HT-29 (cell line): ENCODE data around the gene DNAI1. TPM values are rescaled to one million over a fixed set of nuclear protein-coding genes. Genes with fewer than 3 reads are reported as not detected.

Source experiments
- DNase-seq: peaks from one replicate; pipeline ENCODE4 v3.0.0-alpha.2; 2015; ENCODE audit warnings: low spot score
- total RNA-seq: library from RNA; depleted of rRNA; stranded (reverse); fragments of >200 nt; shearing (Covaris generic); gene quantifications from 2 replicates; pipeline ENCODE4 v1.2.3, GENCODE V29; 2014

DNAI1 gene
- total RNA-seq, 1 experiment from 2014 or later: not detected

DNA sequence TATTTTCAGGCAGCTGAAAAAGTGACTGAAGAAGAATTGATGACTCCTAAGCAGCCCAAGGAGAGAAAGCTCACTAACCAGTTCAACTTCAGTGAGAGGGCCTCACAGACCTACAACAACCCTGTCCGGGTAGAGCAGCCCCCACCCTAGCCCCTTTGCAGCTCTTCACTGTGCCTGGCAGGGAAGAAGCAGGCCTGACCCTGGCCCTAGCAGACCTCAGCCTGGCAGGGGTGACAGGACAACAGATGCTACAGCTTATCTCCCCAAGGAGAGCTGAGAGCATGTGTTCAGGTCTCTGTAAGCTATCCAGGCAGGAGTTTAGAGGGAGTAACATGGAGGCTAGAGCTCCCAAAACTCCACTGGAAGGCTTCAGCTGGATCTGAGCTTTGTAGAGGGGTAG is 31.8 kb downstream of the DNAI1 start:
- no peak for DNase-seq

DNA sequence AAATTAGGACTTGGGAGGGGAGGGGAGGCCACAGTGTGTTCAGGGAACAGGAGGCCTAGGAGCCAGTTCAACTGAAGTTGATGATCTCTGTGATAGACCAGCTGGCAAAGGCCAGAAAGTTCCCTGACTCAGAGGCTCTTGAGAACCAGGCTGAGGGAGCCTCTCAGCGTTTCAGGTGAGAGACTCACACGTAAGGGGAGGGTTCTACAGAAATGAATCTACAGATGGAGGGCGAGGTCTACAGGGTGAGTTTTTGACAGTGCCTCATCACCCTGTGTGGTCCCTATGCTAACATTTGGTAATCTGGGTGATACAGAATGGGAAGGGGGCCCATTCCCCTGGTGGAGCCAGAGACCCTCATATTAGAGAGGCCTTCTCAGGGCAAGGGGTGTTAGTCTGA is 32.2 kb downstream of the DNAI1 start:
- no peak for DNase-seq

DNA sequence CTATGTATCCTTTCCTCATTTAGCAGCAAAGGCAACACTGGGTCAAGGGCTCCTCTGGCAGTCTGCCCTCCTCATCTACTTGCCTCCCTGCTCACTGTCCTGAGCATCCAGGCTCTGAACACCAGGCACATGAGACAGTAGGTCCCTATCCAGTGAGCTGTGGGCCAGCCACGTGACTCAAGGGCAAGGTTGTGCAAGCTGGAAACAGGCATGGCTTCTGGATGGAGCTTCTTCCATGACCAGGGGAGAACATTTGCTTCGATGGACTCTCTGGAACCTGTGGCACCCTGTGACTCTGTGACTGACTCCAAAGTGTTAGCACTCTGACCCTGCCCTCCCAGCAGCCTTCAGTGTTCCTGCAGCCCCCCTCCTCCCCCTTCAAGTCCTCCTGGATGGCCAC is 33.0 kb downstream of the DNAI1 start:
- DNase-seq: no peak

DNA sequence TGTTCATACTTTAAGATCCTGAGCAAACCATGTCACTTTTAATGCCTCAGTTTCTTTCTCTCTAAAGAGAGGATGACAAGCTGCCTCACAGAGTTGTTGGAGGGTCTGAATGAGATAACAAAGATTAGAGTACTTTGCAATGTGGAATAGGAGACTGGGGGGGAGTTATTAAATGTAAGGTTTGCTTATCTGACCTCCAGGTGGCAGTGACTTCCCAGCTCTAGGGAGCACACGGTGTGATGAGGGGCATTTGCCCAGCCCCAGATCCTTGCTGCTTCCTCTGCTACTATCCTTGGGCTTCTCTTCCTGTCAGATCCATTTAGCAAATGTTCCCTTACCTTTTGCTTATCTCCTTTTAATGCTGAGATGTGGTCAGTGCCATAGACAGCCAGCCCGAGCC is 33.4 kb downstream of the DNAI1 start:
- peak; percentile 29 for DNase-seq

DNA sequence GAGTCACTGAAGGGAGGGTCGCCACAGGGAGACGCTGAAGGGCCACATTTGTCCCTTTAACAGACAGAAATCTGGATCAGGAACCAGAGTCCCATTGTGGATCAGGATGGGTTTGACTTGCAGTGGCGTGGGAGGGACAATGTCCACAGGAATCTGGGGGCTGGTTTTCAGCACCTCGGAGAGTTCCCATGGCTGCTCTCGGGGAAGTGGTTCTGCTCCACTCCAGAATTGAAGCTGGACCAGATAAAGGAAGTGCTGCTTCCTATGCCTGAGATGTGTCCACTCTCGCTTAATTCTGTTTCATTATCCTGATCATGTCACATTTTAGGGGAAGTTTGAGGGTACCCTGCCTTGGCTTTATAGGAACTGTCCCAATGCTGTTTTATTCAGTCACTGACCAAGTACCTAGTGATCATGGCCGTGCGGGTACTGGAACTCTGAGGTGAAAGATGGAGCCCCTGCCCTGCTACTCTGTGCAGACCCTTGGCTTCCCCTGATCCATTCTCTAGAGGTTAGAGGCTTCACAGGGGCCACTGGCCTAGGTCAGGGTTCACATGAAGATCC is 35.4 kb downstream of the DNAI1 start:
- peak; percentile 53 for DNase-seq

DNA sequence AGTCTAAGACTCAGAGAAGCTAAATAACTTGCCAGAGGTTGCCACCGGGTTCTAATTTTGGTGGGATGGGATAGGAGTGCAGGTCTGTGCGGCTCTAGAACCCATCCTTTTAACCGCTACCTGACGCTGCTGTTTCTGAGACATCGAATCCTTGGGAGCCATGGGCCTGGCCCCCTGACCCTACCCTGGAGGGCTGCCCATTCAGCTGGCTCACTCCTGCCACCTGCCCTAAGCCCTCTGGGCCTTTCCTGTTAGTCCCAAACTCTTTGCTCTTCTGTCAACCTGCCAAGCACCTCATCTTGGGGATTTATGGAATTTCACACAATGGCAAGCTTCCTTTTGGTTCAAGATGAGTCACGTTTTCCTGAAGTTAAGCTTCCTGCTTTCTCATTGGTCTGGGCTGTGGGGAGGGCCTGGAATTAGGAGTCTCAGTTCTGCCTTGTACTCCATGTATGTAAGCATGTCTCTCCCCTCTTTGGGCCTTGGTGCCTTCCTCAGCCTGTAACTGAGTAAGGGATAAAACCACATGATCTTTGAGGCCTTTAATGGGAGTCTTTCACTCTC is 37.6 kb downstream of the DNAI1 start:
- DNase-seq: no peak

DNA sequence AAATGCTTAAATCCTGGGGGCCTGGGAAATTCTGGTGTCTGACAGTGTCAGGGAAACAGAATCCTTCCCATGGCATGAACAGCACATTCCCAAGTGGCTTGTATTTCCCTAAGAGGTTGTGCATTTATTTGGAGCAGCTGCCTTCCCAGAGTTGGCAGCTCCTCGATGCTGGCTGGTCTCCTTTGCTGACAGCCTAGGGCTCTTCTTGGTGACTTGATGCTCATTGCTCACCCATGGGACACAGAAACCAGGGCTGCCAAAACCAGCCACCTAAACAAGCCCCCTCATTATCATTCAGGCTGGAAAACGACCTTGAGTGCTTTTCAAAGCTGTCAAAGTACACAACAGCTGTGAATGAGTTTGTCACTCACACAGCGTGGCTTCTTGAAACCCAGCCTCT is 39.9 kb downstream of the DNAI1 start:
- DNase-seq: no peak

DNA sequence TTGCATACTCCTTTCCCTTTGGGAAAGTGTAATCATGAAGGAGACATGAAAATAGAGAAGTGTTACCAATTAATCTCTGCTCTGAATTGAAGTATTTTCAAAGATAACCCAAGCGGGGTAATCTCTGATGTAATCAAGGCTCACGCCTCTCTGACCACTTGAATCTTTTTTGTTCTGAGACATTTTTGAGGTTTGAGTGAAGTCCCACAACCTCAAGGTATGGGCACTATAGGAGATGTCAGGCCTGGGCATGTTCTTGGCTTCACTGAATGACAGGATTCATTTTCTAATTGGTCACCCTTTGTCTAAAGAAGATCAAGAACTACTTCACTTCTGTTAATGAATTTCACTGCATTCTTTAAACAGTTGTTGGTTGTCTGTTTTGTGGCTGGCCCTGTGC is 40.5 kb downstream of the DNAI1 start:
- no peak for DNase-seq

DNA sequence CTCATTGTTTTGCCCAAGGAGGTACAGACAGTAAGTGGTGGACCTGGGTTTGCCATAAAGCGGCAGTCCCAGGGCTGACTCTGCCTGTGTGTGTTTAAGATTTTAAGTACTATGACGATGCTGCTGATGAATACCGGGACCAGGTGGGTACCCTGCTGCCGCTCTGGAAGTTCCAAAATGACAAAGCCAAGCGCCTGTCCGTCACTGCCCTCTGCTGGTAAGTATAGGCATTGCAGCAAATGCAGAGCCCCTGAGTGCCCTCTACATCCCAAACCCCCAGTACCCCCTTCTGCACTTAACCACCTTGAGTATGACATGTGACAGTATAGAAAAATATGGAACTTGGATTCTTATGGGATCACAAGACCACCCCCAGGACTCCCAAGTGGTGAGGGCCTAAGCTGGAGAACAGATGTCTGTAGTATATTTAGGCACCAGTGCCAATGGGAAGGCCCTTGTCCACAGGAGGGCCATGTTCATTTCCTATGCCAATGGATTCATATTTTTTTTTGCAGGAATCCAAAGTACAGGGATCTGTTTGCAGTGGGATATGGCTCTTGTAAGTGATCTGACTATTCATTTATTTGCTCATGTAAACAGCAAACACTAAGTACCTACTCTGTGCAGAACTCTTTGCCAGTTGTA is 42.1 kb downstream of the DNAI1 start:
- peak; percentile 75 for DNase-seq

DNA sequence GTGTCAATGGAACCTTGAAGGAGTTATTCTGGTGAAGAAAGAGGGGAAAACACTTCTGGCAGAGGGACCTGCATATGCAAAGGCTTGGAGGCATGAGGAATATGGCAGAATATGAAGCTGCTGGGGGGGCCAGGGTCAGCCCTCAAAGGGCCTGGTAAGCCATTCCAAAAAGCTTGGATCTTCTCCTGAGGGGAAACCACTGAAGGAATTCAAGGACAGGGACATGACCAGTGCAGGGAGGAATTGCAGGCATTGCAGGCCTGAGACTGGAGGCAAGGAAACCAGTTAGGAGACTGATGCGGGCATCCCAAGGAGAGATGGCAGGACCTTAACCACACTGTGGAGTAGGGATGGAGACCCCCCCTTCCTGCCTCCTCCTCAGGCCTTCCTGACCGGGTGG is 42.8 kb downstream of the DNAI1 start:
- DNase-seq: no peak

DNA sequence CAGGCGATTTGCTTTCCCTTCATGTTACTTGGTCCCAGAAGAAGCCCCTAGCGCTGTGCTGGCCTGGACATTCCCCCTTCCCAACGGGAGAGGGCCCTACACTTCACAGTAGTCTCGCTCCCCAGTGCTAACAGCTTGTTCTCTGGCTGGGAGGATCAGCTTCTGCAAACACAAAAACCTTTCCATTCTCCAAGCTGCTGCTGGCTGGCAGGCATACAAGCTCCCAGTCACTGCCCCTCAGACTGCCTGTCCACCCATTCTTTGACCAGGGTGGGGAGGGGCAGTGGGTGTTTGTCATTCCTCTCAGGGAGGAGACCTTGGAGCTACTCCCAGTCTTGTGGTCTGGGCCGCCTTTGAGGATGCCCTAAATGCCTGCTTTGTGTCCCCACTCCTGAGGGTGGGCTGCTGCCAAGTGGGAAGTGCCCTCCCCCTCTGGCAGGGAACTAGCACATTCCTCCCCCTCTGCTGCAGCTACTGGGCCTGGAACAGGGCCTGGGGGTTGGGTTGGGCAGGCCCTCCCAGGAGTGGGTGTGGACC is 43.4 kb downstream of the DNAI1 start:
- peak; percentile 81 for DNase-seq

DNA sequence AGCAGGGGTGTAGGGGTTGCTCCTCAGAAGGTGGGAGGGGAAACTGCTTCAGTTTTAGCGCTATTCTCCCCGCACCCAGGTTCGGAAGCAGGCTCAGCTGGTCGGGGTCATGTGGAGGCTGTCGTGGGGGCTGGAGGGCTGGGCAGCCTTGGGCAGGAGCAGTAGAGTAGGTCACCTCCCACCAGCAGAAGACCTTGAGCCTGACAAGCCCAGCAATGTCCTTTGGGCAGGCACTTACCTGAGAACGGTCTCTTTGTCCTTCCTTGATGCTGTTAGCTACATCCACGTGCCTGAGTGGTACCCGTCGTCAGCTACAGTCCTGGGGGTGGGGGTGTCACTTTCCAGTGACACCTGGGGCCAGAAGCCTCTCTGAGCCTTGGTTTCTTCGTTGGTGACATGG is 43.9 kb downstream of the DNAI1 start:
- DNase-seq: no peak

DNA sequence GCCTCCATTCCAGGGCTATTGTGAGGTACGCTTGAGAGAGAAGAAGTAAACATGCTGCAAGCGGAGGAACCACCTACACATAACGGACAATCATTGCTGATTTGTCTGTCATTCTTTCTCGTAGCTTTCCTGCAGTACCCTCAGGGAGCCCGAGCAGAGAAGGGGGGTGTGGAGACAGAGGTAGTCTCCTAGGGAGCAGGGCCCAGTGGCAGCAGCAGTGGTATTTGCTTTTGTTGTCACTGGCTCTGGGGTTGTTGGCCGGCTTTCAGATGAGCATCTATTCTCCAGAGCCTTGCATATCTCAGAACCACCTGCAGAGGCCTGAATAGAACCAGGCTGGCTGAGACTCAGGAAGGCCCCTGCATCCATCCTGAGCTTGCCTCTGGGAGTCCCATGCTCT is 44.3 kb downstream of the DNAI1 start:
- DNase-seq: peak; percentile 40

DNA sequence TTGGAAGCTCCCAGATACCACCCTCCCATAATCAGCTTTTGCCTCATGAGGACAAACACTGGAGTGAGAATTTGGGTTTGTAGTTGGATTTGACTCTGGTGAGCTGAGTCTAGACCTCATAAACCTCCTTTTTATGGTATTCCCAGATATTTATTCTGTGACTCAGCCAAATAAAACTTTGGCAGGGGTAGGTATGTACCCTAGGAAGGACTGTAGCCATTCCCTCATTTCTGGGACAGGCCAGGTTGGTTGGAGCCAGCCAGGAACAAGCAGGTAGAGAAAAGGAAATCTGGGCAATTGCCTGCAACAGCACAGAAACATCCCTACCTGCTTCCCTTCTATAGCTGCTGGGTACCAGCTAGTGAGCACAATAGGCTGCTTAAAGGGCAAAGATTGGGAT is 44.8 kb downstream of the DNAI1 start:
- DNase-seq: no peak

DNA sequence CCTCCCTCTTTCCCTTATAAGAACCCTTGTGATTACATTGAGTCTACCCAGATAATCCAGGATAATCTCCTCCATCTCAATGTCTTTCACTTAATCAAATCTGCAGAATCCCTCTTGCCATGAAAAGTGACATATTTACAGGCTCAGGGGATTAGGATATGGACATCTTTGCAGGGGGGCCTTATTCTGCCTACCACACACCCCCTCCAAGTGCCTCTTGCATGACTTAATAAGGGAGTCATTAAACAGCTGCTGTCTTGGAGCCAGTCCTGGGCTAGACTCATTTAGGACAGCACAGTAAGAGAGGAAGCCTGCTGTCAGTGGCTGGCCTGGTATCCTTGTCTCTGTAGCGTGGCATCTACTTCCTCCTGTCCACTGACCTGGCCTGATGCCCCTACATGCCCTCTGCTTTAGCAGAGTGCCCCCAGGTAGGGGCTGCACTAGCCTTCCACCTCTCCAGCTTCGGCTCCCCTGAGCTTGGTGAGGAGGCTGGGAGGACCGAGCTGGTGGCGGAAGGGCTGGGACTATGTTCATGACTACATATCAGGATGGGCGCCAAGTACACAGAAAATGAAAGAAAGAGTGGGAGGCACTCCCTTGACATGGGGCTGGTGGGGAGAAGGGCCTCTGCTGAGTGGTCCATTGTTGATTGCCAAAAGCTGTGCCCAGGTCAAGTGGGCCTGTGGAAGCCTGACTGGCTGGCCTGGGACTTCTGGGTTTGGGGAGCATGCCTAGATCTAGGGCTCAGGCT is 46.9 kb downstream of the DNAI1 start:
- no peak for DNase-seq

DNA sequence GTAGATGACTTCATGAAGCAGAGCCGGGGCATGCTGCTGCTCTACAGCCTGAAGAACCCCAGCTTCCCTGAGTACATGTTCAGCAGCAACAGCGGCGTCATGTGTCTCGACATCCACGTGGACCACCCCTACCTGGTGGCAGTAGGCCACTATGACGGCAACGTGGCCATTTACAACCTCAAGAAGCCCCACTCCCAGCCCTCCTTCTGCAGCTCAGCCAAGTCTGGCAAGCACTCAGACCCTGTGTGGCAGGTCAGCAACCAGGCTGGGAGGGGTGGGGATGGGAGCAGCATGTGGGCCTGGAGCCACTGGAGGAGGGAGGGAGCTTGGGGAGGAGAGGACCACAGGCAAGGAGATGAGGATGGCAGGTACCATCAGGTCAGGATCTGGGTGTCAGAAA is 48.0 kb downstream of the DNAI1 start:
- no peak for DNase-seq

DNA sequence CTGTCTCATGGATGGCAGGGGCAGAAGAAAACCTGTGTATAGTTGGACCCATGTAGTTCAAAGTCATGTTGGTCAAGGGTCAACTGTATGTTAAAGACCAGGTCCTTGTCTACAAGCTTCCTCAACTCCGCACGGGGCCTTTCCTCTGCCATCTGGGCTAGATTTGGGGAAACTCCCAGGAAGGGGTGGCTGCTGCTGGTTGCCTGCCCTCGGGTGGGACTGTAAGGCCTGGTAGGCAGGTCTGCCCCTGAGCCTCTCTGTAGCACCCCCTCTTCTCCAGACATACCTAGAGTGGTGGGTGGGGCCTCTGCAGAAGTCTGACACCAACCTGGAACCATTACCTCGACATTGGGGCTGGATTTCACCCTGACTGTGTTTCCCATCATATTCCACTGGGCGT is 49.0 kb downstream of the DNAI1 start:
- DNase-seq: no peak

DNA sequence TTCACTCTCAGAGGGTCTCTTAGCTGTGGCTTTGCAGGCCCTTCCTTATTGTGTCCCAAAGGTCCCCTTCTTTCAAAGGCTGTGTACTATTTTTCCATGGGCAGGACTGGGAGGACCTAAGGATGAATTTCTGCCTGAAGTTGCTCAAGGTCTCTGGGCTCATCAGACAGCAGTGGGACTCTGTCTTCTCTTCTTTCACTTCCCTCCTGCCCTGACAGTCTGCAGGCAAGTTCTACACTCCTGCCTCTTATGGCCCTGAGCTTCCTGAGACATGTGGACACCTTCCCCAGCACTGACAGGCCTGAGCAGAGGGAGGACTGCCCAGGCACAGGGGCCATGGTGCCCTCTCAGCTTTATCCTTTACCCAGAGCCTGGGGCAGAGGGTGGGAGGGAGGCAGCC is 49.4 kb downstream of the DNAI1 start:
- no peak for DNase-seq

DNA sequence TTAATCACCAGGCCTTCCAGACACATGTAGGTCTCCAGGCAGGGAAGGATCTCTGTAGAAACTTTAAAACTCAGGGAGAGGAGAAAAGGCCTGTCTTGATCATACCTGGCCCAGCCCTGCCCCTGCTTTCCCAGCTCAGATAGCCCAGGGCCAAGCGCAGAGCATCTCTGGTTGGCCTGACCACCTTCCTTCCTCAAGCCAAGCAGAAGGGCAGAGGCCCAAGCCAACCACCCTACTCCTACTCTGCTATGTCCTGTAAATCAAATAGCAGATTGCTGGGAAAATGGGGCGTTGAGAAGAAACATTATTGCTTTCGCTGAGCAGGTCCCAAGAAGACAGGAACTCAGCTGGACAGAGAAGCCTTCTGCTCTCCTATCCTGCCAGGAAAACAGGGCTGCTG is 49.9 kb downstream of the DNAI1 start:
- DNase-seq: no peak

DNA sequence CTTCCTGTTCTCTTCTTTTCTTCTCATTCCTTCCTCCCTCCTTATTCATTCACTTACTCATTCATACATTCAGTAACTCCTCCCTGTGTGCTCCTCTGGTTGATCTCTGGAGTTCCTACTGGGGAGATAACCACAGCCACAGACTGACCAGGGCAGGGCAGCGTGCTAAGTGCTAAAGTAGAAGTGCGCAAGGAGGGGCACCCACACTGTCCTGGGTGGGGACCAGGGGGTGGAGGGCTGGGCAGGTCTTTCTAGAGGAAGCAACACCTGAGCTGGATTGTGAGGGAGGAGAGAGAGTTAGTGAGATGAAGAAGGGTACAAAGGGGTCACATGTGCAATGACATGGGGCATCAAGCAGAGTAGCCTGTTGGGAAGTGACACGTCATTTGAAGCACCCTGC is 50.3 kb downstream of the DNAI1 start:
- DNase-seq: no peak

DNA sequence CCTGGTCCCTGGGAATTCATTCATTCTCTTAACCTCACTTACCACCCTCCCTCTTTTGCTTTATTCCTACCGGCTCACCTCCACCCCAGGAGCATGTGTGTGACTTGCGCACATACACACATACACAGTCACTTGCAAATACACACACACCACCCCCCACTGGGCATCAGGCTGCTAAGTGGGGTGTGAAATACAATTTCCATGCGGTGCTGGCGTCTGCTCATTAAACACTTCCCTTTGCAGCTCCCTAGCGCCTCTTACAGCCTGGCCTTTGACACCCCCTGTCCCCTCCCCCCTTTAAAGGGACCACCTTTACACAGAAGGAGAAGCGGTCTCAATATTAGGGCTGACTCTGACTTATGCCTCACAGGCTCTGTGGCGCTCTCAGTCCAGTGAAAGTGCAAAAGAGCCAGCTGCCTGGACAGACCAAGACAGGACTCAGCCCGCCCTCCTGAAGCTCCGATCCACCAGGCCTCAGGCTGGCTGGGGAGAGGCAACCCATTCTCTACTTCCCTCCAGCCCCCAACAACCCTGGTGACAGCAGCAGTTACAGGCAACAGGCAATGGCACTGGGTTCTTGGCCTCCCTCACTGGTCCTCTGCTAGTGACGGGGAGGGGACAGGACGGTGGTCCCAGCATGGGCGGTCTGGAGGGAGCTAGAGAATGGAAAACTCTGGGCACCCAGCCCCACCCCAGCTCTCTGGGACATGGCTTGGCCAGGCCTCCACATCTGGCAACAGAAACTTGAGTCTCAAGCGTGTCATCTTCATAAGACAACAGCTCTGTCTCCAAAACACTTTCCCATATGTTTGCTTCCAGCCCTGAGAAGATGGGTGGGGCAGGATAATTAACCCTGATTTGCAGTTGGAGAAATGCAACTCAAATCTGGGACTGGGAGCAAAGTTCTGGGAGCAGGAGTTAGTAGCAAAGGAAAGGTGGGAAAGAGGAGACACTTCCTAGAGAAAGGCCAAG is 52.2 kb downstream of the DNAI1 start:
- DNase-seq: no peak
